ENCODE results near the gene RAB11FIP4. TPM values are rescaled to one million over a fixed set of nuclear protein-coding genes. Genes with fewer than 3 reads are reported as not detected.

RAB11FIP4 gene
- total RNA-seq, 4 donors from 2014 or later, result 9.9 to 23.6 (median 16.1) TPM

GRCh38 chr17:31479524-31479923 lies 88.0 kb downstream of the RAB11FIP4 start:
- WGBS, 2 donors, result 81 to 90% methylated on average over 2 of the region's 2 CpGs
- Histone ChIP-seq H3K9me3 (no peaks in the 10 kb centered on the region), H3K4me3 (no peak overlapping the region), H3K4me1 (no peaks in the 10 kb centered on the region), H3K27ac (no peak overlapping the region), H3K36me3 (no peaks in the 10 kb centered on the region), H3K27me3 (peaks cover 0 to 22% (median 0%) of the 10 kb centered on the region in 4 donors)
- intact Hi-C loops (cut with DNase I), result no loop called here
- TF ChIP-seq CTCF (IDR thresholded peaks at IDR 0.05), result no peak
- no peak for TF ChIP-seq POLR2A (IDR thresholded peaks at IDR 0.05)
- DNase-seq, result no peak

- no peaks in the 10 kb centered on the region for H3K9me3 ChIP-seq
- no peaks in the 10 kb centered on the region for H3K4me1 ChIP-seq
- no peak for TF ChIP-seq CTCF (IDR thresholded peaks at IDR 0.05)
- no peak for TF ChIP-seq POLR2A (IDR thresholded peaks at IDR 0.05)
- intact Hi-C loops (cut with DNase I), result no loop called here
- WGBS, 2 donors, result 81 to 84% methylated on average over 5 to 6 of the region's 6 CpGs
- no peak overlapping the region for H3K27ac ChIP-seq
- no peak overlapping the region for H3K4me3 ChIP-seq
- H3K36me3 ChIP-seq, result no peaks in the 10 kb centered on the region
- peaks cover 0 to 21% (median 0%) of the 10 kb centered on the region in 4 donors for H3K27me3 ChIP-seq
- no peak for DNase-seq
Measured at GRCh38 chr17:31480067-31480466, 88.6 kb downstream of the RAB11FIP4 start.

- no peak for DNase-seq
- TF ChIP-seq CTCF (IDR thresholded peaks at IDR 0.05) (no peak), POLR2A (IDR thresholded peaks at IDR 0.05) (no peak)
- Histone ChIP-seq H3K36me3 (no peaks in the 10 kb centered on the region), H3K9me3 (no peaks in the 10 kb centered on the region), H3K27ac (no peak overlapping the region), H3K4me1 (no peaks in the 10 kb centered on the region), H3K4me3 (no peak overlapping the region), H3K27me3 (peaks cover 0 to 18% (median 0%) of the 10 kb centered on the region in 4 donors)
- 60 to 68% methylated on average over 8 of the region's 8 CpGs for WGBS, 2 donors
- intact Hi-C loops (cut with DNase I), result no loop called here
Measured at GRCh38 chr17:31480904-31481782, 89.7 kb downstream of the RAB11FIP4 start.

GRCh38 chr17:31481783-31482081 lies 90.3 kb downstream of the RAB11FIP4 start:
- Histone ChIP-seq H3K4me3 (no peak overlapping the region), H3K36me3 (no peaks in the 10 kb centered on the region), H3K9me3 (no peaks in the 10 kb centered on the region), H3K27ac (no peak overlapping the region), H3K4me1 (peaks cover 0 to 1% (median 0%) of the 10 kb centered on the region in 3 donors), H3K27me3 (peaks cover 0 to 13% (median 0%) of the 10 kb centered on the region in 4 donors)
- intact Hi-C loops (cut with DNase I), result no loop called here
- WGBS, 2 donors, result 23 to 91% methylated on average over 4 of the region's 4 CpGs
- no peak for TF ChIP-seq POLR2A (IDR thresholded peaks at IDR 0.05)
- TF ChIP-seq CTCF (IDR thresholded peaks at IDR 0.05), result no peak
- DNase-seq, result no peak

- Histone ChIP-seq H3K27ac (no peak overlapping the region), H3K4me1 (peaks cover 0 to 27% (median 23%) of the 10 kb centered on the region in 3 donors), H3K27me3 (peaks cover 0 to 17% (median 0%) of the 10 kb centered on the region in 4 donors), H3K36me3 (no peaks in the 10 kb centered on the region), H3K4me3 (no peak overlapping the region), H3K9me3 (no peaks in the 10 kb centered on the region)
- intact Hi-C loops (cut with DNase I), result no loop called here
- no peak for TF ChIP-seq POLR2A (IDR thresholded peaks at IDR 0.05)
- TF ChIP-seq CTCF (IDR thresholded peaks at IDR 0.05), result no peak
- 94 to 96% methylated on average over 4 of the region's 4 CpGs for WGBS, 2 donors
- DNase-seq, result no peak
Measured at GRCh38 chr17:31484821-31485220, 93.3 kb downstream of the RAB11FIP4 start.
